HEK293 (cell line): ENCODE results near the gene PBLD.
A peak's percentile ranks its signal among the peaks of the same experiment; 100 is the strongest.

Experiments
- CTCF ChIA-PET: fragments of 350-600 bp; formaldehyde crosslinking; extraction: SDS; loops from one replicate; lab custom pipeline; 2021; ENCODE audit warnings: antibody characterized with exemption; lab: Yijun Ruan, JAX
- POLR2A ChIA-PET: fragments of 300-600 bp; formaldehyde crosslinking; extraction: SDS; loops from one replicate; lab custom pipeline; 2020; ENCODE audit warnings: antibody characterized with exemption, inconsistent platforms; lab: Yijun Ruan, JAX
- H3K27ac ChIP-seq: fragments of 200-500 bp; sonication (Bioruptor generic); 2 replicates; pipeline ENCODE4 v1.5.1; 2014; ENCODE audit warnings: low read depth, low read length, control low read depth, inconsistent platforms; ENCODE audit errors: extremely low read depth
- H3K36me3 ChIP-seq, 2 experiments: fragments of 200-500 bp in 1 of 2; sonication (Bioruptor generic) in 1 of 2; 1 replicate in 1 of 2; 2 replicates in 1 of 2; pipeline ENCODE4 v1.5.1; 2014 to 2017; ENCODE audit warnings: inconsistent platforms in 2 of 2, low read length in 2 of 2; ENCODE audit not compliant: control insufficient read depth in 2 of 2, insufficient read depth in 1 of 2
- H3K4me1 ChIP-seq: fragments of 200-500 bp; sonication (Bioruptor generic); 2 replicates; pipeline ENCODE4 v1.5.1; 2014; ENCODE audit warnings: mild to moderate bottlenecking, low read length, inconsistent platforms; ENCODE audit not compliant: control insufficient read depth, insufficient read depth
- H3K4me3 ChIP-seq: 2 replicates; pipeline ENCODE4 v1.5.1; 2011; ENCODE audit warnings: low read depth, mild to moderate bottlenecking, control low read depth, low read length, moderate library complexity
- H3K9me3 ChIP-seq: fragments of 200-500 bp; sonication (Bioruptor generic); 2 replicates; pipeline ENCODE4 v1.5.1; 2014; ENCODE audit warnings: low read depth, low read length, inconsistent platforms; ENCODE audit not compliant: control insufficient read depth, insufficient read depth
- BCL11B ChIP-seq: fragments of 450-650 bp; formaldehyde crosslinking; IDR thresholded peaks from 2 replicates; pipeline ENCODE4 v1.5.1; 2016; ENCODE audit warnings: low read depth, missing biosample characterization, missing genetic modification characterization
- EGR2 ChIP-seq: fragments of 450-650 bp; formaldehyde crosslinking; IDR thresholded peaks from 2 replicates; pipeline ENCODE4 v1.5.1; 2016; ENCODE audit warnings: low read depth, missing biosample characterization, missing genetic modification characterization
- KLF9 ChIP-seq: fragments of 450-650 bp; formaldehyde crosslinking; IDR thresholded peaks from 2 replicates; pipeline ENCODE4 v1.5.1; 2016; ENCODE audit warnings: missing biosample characterization, missing genetic modification characterization, low read depth
- PRDM1 ChIP-seq: fragments of 450-650 bp; formaldehyde crosslinking; IDR thresholded peaks from 2 replicates; pipeline ENCODE4; 2016; ENCODE audit warnings: missing biosample characterization, missing genetic modification characterization
- SP7 ChIP-seq: fragments of 450-650 bp; formaldehyde crosslinking; IDR thresholded peaks from 2 replicates; pipeline ENCODE4 v1.5.1; 2016; ENCODE audit warnings: missing biosample characterization, missing genetic modification characterization
- YY2 ChIP-seq: fragments of 450-650 bp; formaldehyde crosslinking; IDR thresholded peaks from 2 replicates; pipeline ENCODE4 v1.5.1; 2016; ENCODE audit warnings: missing biosample characterization, missing genetic modification characterization
- ZEB2 ChIP-seq: fragments of 450-650 bp; formaldehyde crosslinking; IDR thresholded peaks from 2 replicates; pipeline ENCODE4 v1.5.1; 2016; ENCODE audit warnings: missing biosample characterization, missing genetic modification characterization
- ZFP37 ChIP-seq: fragments of 450-650 bp; formaldehyde crosslinking; IDR thresholded peaks from 2 replicates; pipeline ENCODE4 v1.5.1; 2016; ENCODE audit warnings: missing biosample characterization, missing genetic modification characterization
- ZNF157 ChIP-seq: fragments of 450-650 bp; formaldehyde crosslinking; IDR thresholded peaks from 2 replicates; pipeline ENCODE4 v1.5.1; 2016; ENCODE audit warnings: missing biosample characterization, missing genetic modification characterization
- ZNF350 ChIP-seq: fragments of 450-650 bp; formaldehyde crosslinking; IDR thresholded peaks from 2 replicates; pipeline ENCODE4 v1.5.0; 2017; ENCODE audit warnings: missing biosample characterization, mild to moderate bottlenecking, missing genetic modification characterization
- ZNF354C ChIP-seq: fragments of 450-650 bp; formaldehyde crosslinking; IDR thresholded peaks from 2 replicates; pipeline ENCODE4 v1.5.1; 2016; ENCODE audit warnings: missing biosample characterization, missing genetic modification characterization, low read depth, borderline replicate concordance
- ZNF501 ChIP-seq: fragments of 450-650 bp; formaldehyde crosslinking; IDR thresholded peaks from 2 replicates; pipeline ENCODE4 v1.5.1; 2016; ENCODE audit warnings: missing biosample characterization, missing genetic modification characterization
- ZNF600 ChIP-seq: fragments of 450-650 bp; formaldehyde crosslinking; IDR thresholded peaks from 2 replicates; pipeline ENCODE4 v1.5.1; 2016; ENCODE audit warnings: missing biosample characterization, missing genetic modification characterization
- ZNF664 ChIP-seq: fragments of 450-650 bp; formaldehyde crosslinking; IDR thresholded peaks from 2 replicates; pipeline ENCODE4 v1.5.1; 2016; ENCODE audit warnings: missing biosample characterization, missing genetic modification characterization
- ZNF768 ChIP-seq: fragments of 450-650 bp; formaldehyde crosslinking; IDR thresholded peaks from 2 replicates; pipeline ENCODE4 v1.5.1; 2018; ENCODE audit warnings: missing biosample characterization, mild to moderate bottlenecking, missing genetic modification characterization
- TF ChIP-seq, protein P1 (sequence below): fragments of 450-650 bp; formaldehyde crosslinking; IDR thresholded peaks from 2 replicates; pipeline ENCODE4 v1.5.1; 2017; ENCODE audit warnings: missing biosample characterization, missing genetic modification characterization
- TF ChIP-seq, protein P2 (sequence below): fragments of 450-650 bp; formaldehyde crosslinking; IDR thresholded peaks from 2 replicates; pipeline ENCODE4 v1.5.1; 2016; ENCODE audit warnings: missing biosample characterization, missing genetic modification characterization
- TF ChIP-seq, protein P3 (sequence below): fragments of 450-650 bp; formaldehyde crosslinking; IDR thresholded peaks from 2 replicates; pipeline ENCODE4 v1.5.1; 2016; ENCODE audit warnings: missing biosample characterization, missing genetic modification characterization
- TF ChIP-seq, protein P4 (sequence below): fragments of 450-650 bp; formaldehyde crosslinking; IDR thresholded peaks from 2 replicates; pipeline ENCODE4 v1.5.1; 2016; ENCODE audit warnings: missing biosample characterization, missing genetic modification characterization, borderline replicate concordance

The PBLD gene

DNA sequence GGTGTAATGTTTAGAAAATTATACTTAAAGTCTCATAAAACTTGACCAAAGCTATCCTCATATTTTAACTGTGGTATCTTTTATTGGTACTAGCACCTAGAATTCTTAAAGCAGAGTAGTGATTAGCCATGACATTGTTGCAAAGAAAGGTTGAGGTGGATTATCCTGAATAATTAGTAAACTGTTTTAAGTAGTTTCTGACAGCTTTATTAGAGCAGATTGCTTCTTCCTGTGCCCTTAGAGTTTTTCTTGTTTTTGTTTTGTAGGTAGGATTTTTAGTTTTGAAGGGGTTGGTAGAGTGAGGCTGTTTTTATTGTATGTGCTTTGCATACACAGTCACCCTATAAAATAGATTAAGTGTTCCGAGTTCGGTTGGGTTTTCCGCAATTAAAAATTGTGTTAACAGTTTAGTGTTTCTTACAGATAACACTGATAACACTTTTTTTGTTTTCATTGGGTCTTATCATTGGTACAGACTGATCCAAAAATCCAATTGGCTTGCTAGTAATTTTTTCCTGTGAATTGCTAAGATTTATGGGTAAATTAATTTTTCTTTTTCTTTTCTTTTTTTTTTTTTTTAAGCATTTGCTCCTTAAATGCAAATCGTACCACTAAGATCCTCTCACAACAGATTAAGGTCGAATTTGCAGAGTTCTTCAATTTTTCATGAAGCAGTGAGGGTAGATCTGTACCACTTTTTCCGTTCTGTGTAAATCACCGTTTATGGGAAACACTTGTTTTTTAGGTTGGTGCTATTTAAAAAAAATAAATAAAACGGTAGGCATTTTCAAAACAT is 2.1 kb upstream of the PBLD start (continued):
- TF ChIP-seq, protein P1, sequence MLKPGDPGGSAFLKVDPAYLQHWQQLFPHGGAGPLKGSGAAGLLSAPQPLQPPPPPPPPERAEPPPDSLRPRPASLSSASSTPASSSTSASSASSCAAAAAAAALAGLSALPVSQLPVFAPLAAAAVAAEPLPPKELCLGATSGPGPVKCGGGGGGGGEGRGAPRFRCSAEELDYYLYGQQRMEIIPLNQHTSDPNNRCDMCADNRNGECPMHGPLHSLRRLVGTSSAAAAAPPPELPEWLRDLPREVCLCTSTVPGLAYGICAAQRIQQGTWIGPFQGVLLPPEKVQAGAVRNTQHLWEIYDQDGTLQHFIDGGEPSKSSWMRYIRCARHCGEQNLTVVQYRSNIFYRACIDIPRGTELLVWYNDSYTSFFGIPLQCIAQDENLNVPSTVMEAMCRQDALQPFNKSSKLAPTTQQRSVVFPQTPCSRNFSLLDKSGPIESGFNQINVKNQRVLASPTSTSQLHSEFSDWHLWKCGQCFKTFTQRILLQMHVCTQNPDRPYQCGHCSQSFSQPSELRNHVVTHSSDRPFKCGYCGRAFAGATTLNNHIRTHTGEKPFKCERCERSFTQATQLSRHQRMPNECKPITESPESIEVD (tag by site-specific recombination) = peak; percentile 99
- TF ChIP-seq ZNF600 (tag by site-specific recombination) (no peak), EGR2 (tag by site-specific recombination) (no peak), ZFP37 (tag by site-specific recombination) (no peak)

DNA sequence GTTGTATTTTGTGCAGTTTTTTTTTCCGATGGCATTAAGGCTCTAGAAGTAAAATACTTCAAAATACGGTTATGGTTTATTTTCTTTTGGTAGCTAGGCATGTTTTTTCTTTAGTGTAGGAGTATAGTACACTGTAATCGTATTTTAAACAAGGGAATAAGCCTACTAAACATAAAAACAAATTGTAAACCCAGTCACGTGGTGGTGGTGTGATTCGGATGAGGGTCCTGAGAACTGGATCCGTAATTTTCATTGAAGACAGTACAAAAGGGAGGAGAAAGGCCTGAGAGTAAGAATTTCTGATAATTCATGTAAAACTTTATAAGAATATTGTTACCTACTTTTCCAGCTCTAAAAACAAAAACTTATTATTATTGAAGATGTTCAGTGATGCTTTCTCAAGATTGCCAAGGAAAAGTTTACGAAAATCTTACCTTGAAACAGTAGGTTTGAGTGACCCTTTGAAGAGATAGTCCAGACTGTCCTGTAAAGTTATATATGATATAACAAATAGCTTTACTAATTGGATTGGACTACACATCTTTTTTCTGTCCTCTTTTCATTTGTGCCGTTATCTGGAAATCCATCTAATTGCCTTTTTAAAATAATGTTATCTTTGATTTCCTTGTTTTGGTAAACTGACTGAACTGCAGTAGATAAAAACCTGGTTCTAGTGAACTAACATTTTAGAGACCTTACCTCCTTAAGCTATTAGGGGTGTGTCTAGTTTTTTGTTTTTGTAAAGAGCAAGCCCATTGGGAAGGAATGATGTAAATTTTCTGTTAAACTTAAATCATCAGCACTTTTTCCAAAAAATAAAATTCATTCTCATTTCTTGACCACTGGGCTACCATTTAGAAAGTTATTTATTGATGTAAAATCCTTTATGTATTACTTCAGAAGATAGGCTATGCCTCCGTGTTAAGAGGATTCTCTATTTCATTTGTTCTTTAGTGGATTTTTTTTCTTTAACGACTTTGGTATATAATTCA is 1.0 kb upstream of the PBLD start:
- H3K9me3 ChIP-seq = no peaks in the 10 kb centered on the region
- H3K4me1 ChIP-seq = peaks cover 11% of the 10 kb centered on the region
- H3K4me3 ChIP-seq = peak overlapping the region; percentile 89
- POLR2A ChIA-PET = interaction anchor here (0.5 to 2.0 kb wide), 9 partner anchors 15 to 561 kb away, joined by 3 to 20 read pairs (median 4); partner anchors contain the start of genes DNA2 and SIRT1
- CTCF ChIA-PET = interaction anchor here (0.6 to 2.4 kb wide), 2 partner anchors 10 to 14 kb away, joined by 3 to 10 read pairs; no protein-coding TSS in a partner anchor
- TF ChIP-seq BCL11B (tag by site-specific recombination) (0 out of 2 replicates have a peak, but pooled peaks have one; percentile 11), ZNF768 (tag by site-specific recombination) (no peak), KLF9 (peak; percentile 38; the same call in 1 of the 2 replicates), ZNF350 (no peak)
- TF ChIP-seq, protein P2, sequence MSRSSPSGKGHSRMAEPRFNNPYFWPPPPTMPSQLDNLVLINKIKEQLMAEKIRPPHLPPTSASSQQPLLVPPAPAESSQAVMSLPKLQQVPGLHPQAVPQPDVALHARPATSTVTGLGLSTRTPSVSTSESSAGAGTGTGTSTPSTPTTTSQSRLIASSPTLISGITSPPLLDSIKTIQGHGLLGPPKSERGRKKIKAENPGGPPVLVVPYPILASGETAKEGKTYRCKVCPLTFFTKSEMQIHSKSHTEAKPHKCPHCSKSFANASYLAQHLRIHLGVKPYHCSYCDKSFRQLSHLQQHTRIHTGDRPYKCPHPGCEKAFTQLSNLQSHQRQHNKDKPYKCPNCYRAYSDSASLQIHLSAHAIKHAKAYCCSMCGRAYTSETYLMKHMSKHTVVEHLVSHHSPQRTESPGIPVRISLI (tag by site-specific recombination) = peak; percentile 24; the same call in 1 of the 2 replicates
- TF ChIP-seq, protein P1 (tag by site-specific recombination) = peak; percentile 67
- H3K27ac ChIP-seq = peak overlapping the region; percentile 97
- peaks cover 7 to 24% of the 10 kb centered on the region in 2 experiments; a peak in 2 of 3 replicates for H3K36me3 ChIP-seq

DNA sequence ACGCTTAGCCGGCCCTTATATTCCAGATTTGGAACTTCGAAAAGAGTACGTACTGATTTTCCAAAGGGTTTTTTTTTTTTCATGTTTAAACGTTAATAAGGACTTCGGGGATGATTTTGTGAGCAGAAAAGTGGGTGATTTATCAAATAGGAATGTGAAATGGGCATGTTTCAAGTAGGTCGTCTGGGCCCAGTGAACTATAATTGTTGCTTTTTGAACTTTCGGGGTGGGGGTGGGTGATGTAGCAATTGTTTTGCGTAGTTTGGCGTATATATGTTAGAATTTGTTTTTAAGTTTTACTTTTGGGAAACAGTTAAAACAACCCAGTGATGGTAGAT is 299 bp upstream of the PBLD start:
- Histone ChIP-seq H3K27ac (peak overlapping the region; percentile 97), H3K4me3 (peak overlapping the region; percentile 89), H3K4me1 (peaks cover 11% of the 10 kb centered on the region), H3K36me3 (peaks cover 0 to 19% of the 10 kb centered on the region in 2 experiments; a peak in 2 of 3 replicates), H3K9me3 (no peaks in the 10 kb centered on the region)
- POLR2A ChIA-PET = interaction anchor here (0.5 to 2.0 kb wide), 20 partner anchors 13 to 567 kb away, joined by 3 to 20 read pairs (median 4); partner anchors contain the start of genes DNA2, DNAJC12, RUFY2 and SIRT1
- CTCF ChIA-PET = interaction anchor here (0.6 to 2.4 kb wide), 2 partner anchors 10 to 15 kb away, joined by 3 to 10 read pairs; no protein-coding TSS in a partner anchor
- TF ChIP-seq, protein P3, sequence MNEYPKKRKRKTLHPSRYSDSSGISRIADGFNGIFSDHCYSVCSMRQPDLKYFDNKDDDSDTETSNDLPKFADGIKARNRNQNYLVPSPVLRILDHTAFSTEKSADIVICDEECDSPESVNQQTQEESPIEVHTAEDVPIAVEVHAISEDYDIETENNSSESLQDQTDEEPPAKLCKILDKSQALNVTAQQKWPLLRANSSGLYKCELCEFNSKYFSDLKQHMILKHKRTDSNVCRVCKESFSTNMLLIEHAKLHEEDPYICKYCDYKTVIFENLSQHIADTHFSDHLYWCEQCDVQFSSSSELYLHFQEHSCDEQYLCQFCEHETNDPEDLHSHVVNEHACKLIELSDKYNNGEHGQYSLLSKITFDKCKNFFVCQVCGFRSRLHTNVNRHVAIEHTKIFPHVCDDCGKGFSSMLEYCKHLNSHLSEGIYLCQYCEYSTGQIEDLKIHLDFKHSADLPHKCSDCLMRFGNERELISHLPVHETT = 0 out of 2 replicates have a peak, but pooled peaks have one; percentile 15
- TF ChIP-seq, protein P4, sequence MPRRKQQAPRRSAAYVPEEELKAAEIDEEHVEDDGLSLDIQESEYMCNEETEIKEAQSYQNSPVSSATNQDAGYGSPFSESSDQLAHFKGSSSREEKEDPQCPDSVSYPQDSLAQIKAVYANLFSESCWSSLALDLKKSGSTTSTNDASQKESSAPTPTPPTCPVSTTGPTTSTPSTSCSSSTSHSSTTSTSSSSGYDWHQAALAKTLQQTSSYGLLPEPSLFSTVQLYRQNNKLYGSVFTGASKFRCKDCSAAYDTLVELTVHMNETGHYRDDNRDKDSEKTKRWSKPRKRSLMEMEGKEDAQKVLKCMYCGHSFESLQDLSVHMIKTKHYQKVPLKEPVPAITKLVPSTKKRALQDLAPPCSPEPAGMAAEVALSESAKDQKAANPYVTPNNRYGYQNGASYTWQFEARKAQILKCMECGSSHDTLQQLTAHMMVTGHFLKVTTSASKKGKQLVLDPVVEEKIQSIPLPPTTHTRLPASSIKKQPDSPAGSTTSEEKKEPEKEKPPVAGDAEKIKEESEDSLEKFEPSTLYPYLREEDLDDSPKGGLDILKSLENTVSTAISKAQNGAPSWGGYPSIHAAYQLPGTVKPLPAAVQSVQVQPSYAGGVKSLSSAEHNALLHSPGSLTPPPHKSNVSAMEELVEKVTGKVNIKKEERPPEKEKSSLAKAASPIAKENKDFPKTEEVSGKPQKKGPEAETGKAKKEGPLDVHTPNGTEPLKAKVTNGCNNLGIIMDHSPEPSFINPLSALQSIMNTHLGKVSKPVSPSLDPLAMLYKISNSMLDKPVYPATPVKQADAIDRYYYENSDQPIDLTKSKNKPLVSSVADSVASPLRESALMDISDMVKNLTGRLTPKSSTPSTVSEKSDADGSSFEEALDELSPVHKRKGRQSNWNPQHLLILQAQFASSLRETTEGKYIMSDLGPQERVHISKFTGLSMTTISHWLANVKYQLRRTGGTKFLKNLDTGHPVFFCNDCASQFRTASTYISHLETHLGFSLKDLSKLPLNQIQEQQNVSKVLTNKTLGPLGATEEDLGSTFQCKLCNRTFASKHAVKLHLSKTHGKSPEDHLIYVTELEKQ = no peak
- no peak for TF ChIP-seq ZNF354C (tag by site-specific recombination)
- no peak for TF ChIP-seq ZNF664 (tag by site-specific recombination)
- TF ChIP-seq PRDM1 (tag by site-specific recombination) = no peak; the same call in 1 of the 2 replicates
- TF ChIP-seq YY2 (tag by site-specific recombination) = no peak
- no peak for TF ChIP-seq SP7 (tag by site-specific recombination)
- no peak for TF ChIP-seq ZNF157 (tag by site-specific recombination)
- no peak for TF ChIP-seq ZNF501 (tag by site-specific recombination)
- TF ChIP-seq ZEB2 (tag by site-specific recombination) = no peak
- no peak for TF ChIP-seq ZFP37 (tag by site-specific recombination)
